Activated naive CD4-positive, alpha-beta T cell treated with anti-CD3 and anti-CD28 coated beads, Interleukin-2, amount 50 U/mL, for 72 hours (primary cell): ENCODE results near the gene PPP2CA. TPM values are rescaled to one million over a fixed set of nuclear protein-coding genes. Genes with fewer than 3 reads are reported as not detected.
"Not testable (repeated sequence)": the region's sequence is repeated elsewhere in the genome, so short reads cannot be mapped to it uniquely, and the experiment has no call there.

Experiments used
- ATAC-seq, 2 donors: fragments of 150-1000 bp; cut with Tn5 transposase; 2 replicates each; pipeline ENCODE4 v1.10.0; 2021; ENCODE audit warnings: mild to moderate bottlenecking in 2 of 2, moderate library complexity in 2 of 2
- DNase-seq, 2 donors: peaks; one replicate each; pipeline ENCODE4 v3.0.0; 2021 to 2022; ENCODE audit warnings: low spot score in 2 of 2
- H3K27ac Mint-ChIP-seq, 2 donors: one replicate each; pipeline ENCODE4 v1.8.0; 2022; ENCODE audit warnings: mild to moderate bottlenecking in 2 of 2, mixed read lengths in 2 of 2
- H3K36me3 Mint-ChIP-seq, 2 donors: one replicate each; pipeline ENCODE4 v1.8.0; 2022; ENCODE audit warnings: mixed read lengths in 2 of 2
- H3K9me3 Mint-ChIP-seq, 2 donors: one replicate each; pipeline ENCODE4 v1.8.0; 2022; ENCODE audit warnings: mixed read lengths in 2 of 2
- total RNA-seq, 2 donors: library from RNA; stranded (reverse); gene quantifications; one replicate each; pipeline ENCODE4 v1.2.3, GENCODE V29; 2022

Gene PPP2CA
- total RNA-seq, 2 donors from 2014 or later: 133 to 148 TPM

DNA sequence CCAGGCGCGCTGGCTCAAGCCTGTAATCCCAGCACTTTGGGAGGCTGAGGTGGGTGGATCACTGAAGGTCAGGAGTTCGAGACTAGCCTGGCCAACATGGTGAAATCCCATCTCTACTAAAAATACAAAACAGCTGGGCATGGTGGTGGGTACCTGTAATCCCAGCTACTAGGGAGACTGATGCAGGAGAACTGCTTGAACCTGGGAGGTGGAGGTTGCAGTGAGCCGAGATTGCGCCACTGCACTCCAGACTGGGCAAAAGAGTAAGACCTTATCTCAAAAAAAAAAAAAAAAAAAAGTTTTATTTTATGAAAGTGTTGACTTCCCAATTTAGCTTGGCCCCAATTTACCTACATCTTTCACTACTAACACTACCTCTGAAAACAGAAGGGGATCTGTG lies 4.2 kb downstream of the PPP2CA start:
- not testable (repeated sequence) for DNase-seq, H3K27ac Mint-ChIP-seq, H3K9me3 Mint-ChIP-seq, ATAC-seq
- peaks cover 35 to 50% of the 10 kb centered on the region in 2 donors for H3K36me3 Mint-ChIP-seq

DNA sequence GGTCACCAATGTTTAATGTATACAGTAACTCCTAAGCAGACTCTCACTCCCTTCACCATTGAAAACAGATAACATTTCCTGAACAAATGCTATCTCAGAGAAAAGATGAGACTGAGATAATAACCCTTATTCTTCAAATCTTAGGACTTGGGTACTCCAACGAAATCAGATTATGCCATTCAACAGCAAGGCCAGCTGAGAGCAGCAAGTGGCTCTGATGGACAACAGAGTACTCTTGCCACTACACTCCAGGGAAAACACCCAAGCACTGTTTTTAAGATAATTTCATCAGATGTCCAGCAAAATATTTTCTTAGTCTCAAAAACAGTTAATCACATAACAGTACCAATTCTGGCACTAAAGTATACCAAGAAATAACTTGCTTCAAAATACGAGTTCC lies 10.1 kb downstream of the PPP2CA start:
- ATAC-seq: no peak
- H3K27ac Mint-ChIP-seq: no peak overlapping the region
- peaks cover 5 to 30% of the 10 kb centered on the region in 2 donors for H3K36me3 Mint-ChIP-seq

DNA sequence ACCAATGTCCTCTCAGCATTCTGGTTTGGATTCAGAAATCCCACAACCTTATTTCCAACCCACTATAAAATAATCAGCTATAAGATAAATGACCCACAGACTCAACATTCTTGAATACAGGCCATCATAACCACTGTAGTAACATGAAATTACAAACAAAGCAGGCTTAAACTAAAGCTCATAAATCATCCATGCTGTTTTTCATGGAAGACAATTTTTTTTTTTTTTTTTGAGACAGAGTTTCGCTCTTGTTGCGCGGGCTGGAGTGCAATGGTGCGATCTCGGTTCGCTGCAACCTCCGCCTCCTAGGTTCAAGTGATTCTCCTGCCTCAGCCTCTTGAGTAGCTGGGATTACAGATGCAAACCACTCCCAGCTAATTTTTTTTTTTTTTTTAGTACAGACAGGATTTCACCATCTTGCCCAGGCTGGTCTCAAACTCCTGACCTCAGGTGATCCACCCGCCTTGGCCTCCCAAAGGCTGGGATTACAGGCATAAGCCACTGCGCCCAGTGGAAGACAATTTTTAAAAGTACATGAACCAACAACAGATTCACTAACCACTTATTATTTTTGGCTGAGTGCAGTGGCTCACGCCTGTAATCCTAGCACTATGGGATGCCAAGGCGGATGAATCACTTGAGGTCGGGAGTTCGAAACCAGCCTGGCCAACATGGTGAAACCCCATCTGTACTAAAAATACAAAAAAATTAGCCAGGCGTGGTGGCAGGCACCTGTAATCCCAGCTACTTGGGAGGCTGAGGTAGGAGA lies 14.4 kb downstream of the PPP2CA start:
- not testable (repeated sequence) for ATAC-seq, DNase-seq, H3K9me3 Mint-ChIP-seq, H3K27ac Mint-ChIP-seq
- H3K36me3 Mint-ChIP-seq: peaks cover 0 to 20% of the 10 kb centered on the region in 2 donors

More for the DNA sequence above, 10.1 kb downstream of the PPP2CA start:
- no peaks in the 10 kb centered on the region for H3K9me3 Mint-ChIP-seq
- DNase-seq: no peak

DNA sequence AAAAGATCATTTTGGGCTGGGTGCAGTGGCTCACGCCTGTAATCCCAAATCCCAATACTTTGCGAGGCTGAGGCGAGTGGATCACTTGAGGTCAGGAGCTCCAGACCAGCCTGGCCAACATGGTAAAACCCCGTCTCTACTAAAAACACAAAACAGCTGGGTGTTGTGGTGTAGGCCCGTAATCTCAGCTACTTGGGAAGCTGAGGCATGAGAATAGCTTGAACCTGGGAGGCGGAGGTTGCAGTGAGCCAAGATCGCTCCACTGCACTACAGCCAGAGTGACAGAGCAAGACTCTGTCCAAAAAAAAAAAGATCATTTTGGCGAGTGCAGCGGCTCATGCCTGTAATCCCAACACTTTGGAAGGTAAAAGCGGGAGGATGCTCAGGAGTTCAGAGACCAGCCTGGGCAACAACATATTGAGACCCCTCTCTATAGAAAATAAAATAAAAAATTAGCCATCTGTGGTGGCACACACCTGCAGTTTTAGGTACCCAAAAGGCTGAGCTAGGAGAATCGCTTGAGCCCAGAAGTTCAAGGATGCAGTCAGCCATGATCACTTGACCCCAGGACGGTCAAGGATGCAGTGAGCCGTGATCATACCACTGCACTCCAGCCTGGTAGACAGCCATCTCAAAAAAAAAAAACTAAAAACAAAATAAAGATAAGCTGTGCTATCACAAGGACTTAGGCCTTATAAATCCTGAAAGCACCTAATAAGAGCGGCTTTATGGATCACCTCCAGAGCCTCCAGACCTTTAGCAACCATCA lies 16.2 kb downstream of the PPP2CA start:
- H3K27ac Mint-ChIP-seq: no peak overlapping the region
- ATAC-seq: no peak
- no peak for DNase-seq
- peaks cover 0 to 19% of the 10 kb centered on the region in 2 donors for H3K36me3 Mint-ChIP-seq
- H3K9me3 Mint-ChIP-seq: no peaks in the 10 kb centered on the region

DNA sequence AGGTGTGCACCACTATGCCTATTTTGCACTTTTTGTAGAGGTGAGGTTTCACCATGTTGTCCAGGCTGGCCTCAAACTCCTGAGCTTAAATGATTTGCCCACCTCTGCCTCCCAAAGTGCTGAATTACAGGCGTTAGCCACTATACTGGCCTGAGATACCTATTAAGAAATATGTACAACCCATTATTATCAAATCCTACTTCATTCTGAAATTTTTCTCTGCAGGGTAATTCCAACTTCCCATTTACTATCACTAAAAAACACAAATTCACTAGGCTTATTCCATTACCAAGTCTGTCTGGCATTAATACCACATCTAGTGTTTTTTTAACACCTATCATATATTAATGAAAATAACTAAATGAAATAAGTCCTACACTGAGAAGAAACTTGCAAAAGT lies 18.2 kb downstream of the PPP2CA start:
- DNase-seq: no peak
- H3K9me3 Mint-ChIP-seq: no peaks in the 10 kb centered on the region
- no peak for ATAC-seq
- H3K36me3 Mint-ChIP-seq: peaks cover 4 to 5% of the 10 kb centered on the region in 2 donors
- H3K27ac Mint-ChIP-seq: no peak overlapping the region

DNA sequence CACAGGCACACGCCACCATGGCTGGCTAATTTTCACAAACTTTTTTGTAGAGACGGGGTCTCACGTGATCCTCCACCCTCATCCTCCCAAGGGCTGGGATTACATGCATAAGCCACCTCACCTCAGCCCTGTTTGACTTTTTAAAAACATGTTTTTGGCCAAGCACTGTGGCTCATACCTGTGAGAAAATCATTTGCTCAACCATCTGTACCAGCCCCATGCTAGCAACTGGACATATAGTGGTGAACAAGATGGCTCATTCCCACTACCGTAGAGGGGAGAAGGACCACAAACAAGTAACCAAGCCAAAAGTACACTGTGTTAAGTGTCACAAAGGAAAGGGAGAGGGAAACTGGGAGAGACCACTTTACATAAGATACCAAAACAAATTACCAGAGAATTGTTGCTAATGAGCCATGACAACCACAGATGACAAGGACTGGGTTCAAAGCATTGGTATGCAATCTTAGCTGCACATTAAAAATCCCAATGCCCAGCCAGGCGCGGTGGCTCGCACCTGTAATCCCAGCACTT lies 19.2 kb downstream of the PPP2CA start:
- no peak overlapping the region for H3K27ac Mint-ChIP-seq
- DNase-seq (no peak), ATAC-seq (no peak)
- no peaks in the 10 kb centered on the region for H3K9me3 Mint-ChIP-seq
- H3K36me3 Mint-ChIP-seq: peaks cover 8 to 13% of the 10 kb centered on the region in 2 donors

DNA sequence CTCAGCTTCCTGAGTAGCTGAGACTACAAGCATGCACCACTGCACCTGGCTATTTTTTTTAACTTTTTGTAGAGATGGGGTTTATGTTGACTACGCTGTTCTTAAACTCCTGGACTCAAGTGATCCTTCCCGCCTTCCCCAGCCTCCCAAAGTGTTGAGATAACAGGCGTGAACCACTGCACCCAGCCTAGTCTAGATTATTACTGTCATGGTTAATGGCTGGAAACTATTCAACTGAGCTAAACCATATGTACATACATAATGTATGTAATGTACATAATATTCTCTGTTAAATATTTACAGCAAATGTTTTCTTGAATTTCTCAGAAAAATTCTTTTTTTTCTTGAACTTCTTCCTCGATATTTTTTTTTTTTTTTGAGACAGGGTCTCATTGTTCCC lies 21.3 kb downstream of the PPP2CA start:
- ATAC-seq (no peak), DNase-seq (no peak)
- H3K36me3 Mint-ChIP-seq: peaks cover 8 to 23% of the 10 kb centered on the region in 2 donors
- no peaks in the 10 kb centered on the region for H3K9me3 Mint-ChIP-seq
- peak overlapping the region in 1 of 2 donors; percentile 51 for H3K27ac Mint-ChIP-seq

DNA sequence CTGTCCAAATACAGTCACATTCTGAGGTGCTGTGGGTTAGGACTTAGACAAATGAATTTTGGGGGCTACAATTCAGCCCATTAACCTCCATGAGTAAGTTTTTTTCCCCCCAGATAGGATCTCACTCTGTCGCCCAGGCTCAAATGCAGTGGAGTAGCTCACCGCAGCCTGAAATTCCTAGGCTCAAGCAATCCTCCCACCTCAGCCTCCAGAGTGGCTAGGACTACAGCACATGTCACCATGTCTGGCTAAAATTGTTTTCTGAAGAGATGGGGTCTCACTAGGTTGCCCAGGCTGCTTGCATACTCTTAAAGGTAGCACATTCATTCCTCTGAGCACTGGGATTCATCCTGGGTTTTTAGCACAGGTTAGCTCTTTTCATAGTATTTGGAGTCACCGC lies 22.2 kb downstream of the PPP2CA start:
- ATAC-seq (no peak), DNase-seq (no peak)
- Mint-ChIP-seq H3K9me3 (no peaks in the 10 kb centered on the region), H3K27ac (no peak overlapping the region), H3K36me3 (peaks cover 8 to 23% of the 10 kb centered on the region in 2 donors)

DNA sequence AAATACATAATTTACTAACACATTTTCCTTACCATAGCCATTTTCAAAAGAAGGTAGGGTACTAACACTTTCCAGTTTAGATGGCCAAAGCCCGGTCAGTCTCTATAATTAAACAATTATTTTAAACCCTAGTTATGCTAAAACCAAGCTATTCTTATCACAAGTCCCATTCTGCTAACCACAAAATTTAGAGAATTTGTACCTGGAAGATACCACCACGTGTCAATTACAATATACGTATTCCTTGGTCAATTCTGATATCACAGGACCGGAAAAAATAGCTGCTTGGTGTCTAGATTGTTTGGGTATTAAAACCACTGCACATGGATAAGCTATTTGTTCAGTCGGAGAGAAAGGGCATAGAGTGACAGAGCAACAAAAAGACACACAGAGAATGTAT lies 30.2 kb downstream of the PPP2CA start:
- DNase-seq: no peak
- Mint-ChIP-seq H3K36me3 (peaks cover 4 to 11% of the 10 kb centered on the region in 2 donors), H3K9me3 (no peaks in the 10 kb centered on the region), H3K27ac (no peak overlapping the region)
- ATAC-seq: no peak

DNA sequence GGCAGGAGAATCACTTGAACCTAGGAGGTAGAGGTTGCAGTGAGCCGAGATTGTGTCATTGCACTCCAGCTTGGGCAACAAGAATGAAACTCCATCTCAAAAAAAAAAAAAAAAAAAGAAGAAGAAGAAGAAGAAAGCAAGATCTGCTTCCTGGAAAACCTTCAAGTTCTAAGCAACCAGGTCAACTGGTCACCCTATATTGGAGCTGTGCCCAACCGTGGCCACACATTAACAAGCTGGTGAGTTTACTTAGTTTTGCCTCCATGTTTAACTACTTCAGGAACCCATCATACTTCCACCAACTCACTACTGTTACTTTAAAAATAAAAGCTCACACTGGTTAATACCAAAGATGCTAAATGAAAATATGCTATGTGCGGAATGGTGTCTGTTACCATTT lies 36.8 kb downstream of the PPP2CA start:
- Mint-ChIP-seq H3K9me3 (no peaks in the 10 kb centered on the region), H3K27ac (no peak overlapping the region), H3K36me3 (no peaks in the 10 kb centered on the region)
- DNase-seq: no peak
- ATAC-seq: no peak

DNA sequence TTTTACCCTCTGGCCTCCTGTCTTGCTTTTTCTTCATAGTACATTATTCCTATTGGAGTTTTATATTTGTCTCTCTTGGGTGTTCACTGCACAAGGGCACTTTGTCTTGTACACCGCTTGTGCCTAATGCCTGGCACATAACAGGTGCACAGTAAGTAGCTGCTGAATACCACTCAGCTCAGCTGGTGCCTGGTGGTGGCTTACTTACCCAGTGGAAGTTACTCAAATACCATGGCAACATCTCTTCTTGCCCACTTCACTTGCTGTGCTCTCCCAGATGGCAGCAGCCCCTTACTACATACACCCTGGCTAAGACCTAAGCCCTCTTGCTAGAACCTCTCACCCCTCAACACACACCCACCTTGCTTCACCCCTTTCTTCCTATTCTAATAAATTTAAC lies 37.8 kb downstream of the PPP2CA start:
- no peaks in the 10 kb centered on the region for H3K9me3 Mint-ChIP-seq

DNA sequence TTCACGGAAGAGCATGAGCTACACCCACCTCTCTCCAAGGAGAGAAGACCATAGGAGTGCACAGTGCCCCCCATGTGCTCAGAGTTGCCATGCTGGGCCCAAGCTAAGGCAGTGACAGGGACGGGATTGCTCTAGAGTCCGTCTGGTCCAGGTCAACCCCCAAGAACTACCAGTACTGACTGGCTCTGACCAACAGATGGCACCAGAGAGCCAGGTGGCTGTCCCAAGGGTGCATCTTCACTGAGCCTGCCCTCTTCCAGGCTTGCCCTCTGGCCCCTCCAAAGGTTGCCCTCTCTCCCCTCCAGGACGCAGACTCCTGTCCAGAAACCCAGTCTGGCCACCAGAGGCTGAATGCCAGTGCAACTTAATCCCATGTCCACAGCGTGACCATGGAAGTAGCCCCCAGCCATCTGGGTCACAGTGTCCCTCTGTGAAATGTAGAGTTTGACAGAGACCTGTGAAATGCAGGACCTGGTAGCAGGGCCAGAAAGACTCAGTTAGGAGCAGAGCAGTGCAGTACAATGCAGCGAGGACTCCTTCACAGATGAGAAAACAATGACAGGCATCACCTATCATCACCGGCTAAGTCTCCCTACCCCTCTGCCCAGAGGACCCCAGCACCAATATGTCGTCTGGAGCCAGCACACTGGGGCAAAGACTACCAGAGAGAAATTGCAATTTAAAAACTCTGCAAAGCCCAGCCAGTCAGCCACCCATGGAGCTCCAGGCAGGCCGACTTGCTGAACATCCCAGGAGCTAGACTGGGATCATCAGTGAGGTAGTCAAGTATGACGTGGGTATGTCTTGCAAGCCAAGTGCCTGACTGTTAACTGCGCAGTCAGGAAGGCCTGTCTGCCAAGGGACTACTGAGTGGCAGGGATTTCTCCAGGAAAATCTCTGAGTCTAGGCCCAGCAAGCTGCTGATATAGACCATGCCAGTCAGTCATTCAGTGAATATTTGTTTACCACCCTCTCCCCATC lies 41.4 kb downstream of the PPP2CA start:
- H3K9me3 Mint-ChIP-seq: no peaks in the 10 kb centered on the region
- H3K36me3 Mint-ChIP-seq: no peaks in the 10 kb centered on the region
- peak; percentile 89 to 96 for ATAC-seq
- peak; percentile 79 to 85 for DNase-seq
- H3K27ac Mint-ChIP-seq: no peak overlapping the region

More for the DNA sequence above, 37.8 kb downstream of the PPP2CA start:
- no peak overlapping the region for H3K27ac Mint-ChIP-seq
- H3K36me3 Mint-ChIP-seq: no peaks in the 10 kb centered on the region
- DNase-seq (no peak), ATAC-seq (no peak)

DNA sequence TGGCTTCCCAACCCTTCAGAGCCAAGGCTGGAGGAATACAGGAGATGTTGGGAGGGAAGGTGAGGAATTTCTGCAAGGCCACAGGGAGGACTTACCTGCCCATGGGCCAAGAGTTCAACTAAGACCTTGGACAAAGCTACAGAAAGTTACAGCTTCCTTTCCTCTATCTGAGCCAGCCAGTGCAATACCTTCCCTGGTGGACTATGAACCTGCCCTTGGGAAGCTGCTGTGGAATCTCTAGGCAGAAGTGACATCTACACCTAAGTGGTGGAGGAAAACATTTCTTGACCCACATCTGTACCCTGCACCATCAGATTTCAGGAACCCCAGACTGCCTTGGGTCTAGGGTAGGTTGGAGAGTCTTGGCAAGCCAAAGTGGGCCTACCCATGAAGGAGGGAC lies 42.4 kb downstream of the PPP2CA start:
- H3K36me3 Mint-ChIP-seq: no peaks in the 10 kb centered on the region
- H3K27ac Mint-ChIP-seq: no peak overlapping the region
- ATAC-seq (no peak), DNase-seq (no peak)
- H3K9me3 Mint-ChIP-seq: no peaks in the 10 kb centered on the region

DNA sequence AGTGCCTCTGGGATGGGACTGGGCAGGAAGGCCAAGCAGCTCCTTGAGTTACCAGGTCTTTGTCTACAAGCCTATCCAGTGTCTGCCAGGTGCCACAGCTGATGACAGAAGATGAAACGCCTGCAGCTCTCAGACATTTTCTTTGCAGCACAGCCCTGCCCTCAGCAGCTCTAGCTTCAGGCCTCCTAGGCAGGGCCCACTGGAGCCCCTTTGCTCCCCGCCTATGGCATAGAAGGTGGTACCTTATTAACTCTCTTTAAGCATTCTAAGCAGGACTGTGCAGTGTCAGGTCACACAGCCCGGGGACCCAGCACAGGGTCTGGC lies 47.8 kb downstream of the PPP2CA start:
- no peak for ATAC-seq
- H3K27ac Mint-ChIP-seq: peak overlapping the region in 1 of 2 donors; percentile 98
- peaks cover 15 to 16% of the 10 kb centered on the region in 2 donors for H3K36me3 Mint-ChIP-seq
- no peak for DNase-seq
- H3K9me3 Mint-ChIP-seq: no peaks in the 10 kb centered on the region

DNA sequence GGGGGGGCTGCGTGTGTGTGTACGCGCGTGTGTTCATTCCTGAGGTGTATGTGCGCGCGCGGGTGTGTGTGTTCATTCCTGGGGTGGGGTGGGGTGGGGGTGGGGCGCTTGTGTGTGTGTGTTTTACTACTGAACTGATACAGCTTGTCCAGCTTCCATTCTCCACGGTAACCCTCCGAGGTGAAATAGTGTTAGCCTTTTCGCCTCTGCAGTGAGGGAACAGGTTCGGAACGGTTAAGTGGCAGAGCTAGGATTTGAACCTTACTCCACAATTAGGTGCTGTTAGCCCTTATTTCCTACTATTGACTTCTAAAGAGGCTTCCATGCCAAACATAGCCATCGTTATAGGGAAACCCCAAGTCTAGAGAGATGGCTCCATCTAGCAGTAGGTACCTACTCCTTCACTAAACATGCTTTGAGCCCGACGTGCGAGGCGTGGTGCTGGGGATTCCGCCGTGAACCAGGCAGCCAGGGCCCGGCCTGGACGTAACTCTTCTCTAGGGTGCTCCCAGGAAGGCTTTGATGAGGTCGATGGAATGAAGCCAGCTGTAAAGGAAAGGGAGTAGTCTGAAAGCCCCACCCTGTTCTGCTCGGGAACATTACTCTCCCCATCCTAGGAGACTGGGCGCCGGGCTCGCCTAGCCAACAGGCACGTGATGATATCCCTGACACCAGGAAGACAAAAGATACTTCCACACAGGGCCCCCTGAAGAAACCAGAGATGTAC lies 48.3 kb downstream of the PPP2CA start:
- peak in 1 of 2 donors; percentile 15 for ATAC-seq
- DNase-seq: no peak
- Mint-ChIP-seq H3K9me3 (no peaks in the 10 kb centered on the region), H3K36me3 (peaks cover 15 to 19% of the 10 kb centered on the region in 2 donors), H3K27ac (peak overlapping the region; percentile 94 to 98)
